ENCODE data around the gene REV1. TPM values are rescaled to one million over a fixed set of nuclear protein-coding genes. Genes with fewer than 3 reads are reported as not detected.

Gene REV1
- total and polyA plus RNA-seq, 9 of the 15 experiments (the other 6 are each of a cell fraction or from before 2014, with no cell fraction given): 12.8 to 54.4 (median 29.6) TPM

- TF ChIP-seq PTRF (tag; IDR thresholded peaks at IDR 0.05) (no peak), ZNF766 (CRISPR knock-in tag; conservative IDR thresholded peaks at IDR 0.05) (no peak), ZNF785 (CRISPR knock-in tag; IDR thresholded peaks at IDR 0.05) (no peak), ZC3H11A (IDR thresholded peaks at IDR 0.05; ENCODE audit: low read depth, low read length) (no peak), RBM25 (IDR thresholded peaks at IDR 0.05; ENCODE audit: low read depth, low read length, severe bottlenecking) (no peak), NKRF (IDR thresholded peaks at IDR 0.05; ENCODE audit: borderline replicate concordance) (no peak)
- in situ Hi-C loops (cut with MboI) (no loop called here), intact Hi-C loops (cut with micrococcal nuclease) (no loop called here)
- WGBS (ENCODE audit: insufficient coverage, low coverage, missing lambda C conversion rate): 95% methylated on average over 2 of the region's 2 CpGs
- H3K9me3 ChIP-seq (replicated peaks; ENCODE audit: control insufficient read depth, insufficient read depth, low read depth, low read length): no peaks in the 10 kb centered on the region
- H2AFZ ChIP-seq (ENCODE audit: low read depth, low read length): no peak overlapping the region
- ATAC-seq (no peak), FAIRE-seq (no peak), DNase-seq (ENCODE audit: extremely low read depth in 1 of 4, low spot score in 3 of 4) (no peak)
- ChIA-PET CTCF (ENCODE audit: low intra/inter-chr PET ratio) (no interaction called here), POLR2A (interaction anchor here (1.5 kb wide), 1 partner anchor 39 kb away, joined by 3 read pairs; no protein-coding TSS in a partner anchor)
- no peaks in the 10 kb centered on the region for H3K9me1 ChIP-seq (ENCODE audit: control insufficient read depth, insufficient read depth, low read length)
- no peak overlapping the region for H3K27ac ChIP-seq (ENCODE audit: extremely low read depth, low read depth, low read length)
- no peak overlapping the region for H3K9ac ChIP-seq (ENCODE audit: insufficient read depth in 1 of 2, low read depth in 2 of 2, low read length in 2 of 2)
- H3K79me2 ChIP-seq (ENCODE audit: control insufficient read depth, insufficient read depth, low read length): no peaks in the 10 kb centered on the region; the same call in 2 of the 3 replicates
- H3K4me2 ChIP-seq (ENCODE audit: insufficient read depth, low read length): no peak overlapping the region
- H3K36me3 ChIP-seq (ENCODE audit: control insufficient read depth, insufficient read depth, low read length): peaks cover 88% of the 10 kb centered on the region
- H3K4me1 ChIP-seq (replicated peaks in 1 of 2; ENCODE audit: control insufficient read depth in 2 of 2, insufficient read depth in 2 of 2, low read length in 2 of 2): no peaks in the 10 kb centered on the region
- H4K20me1 ChIP-seq (replicated peaks; ENCODE audit: control insufficient read depth, insufficient read depth, low read length): no peaks in the 10 kb centered on the region
- BruUV-seq (replicated peaks): no TSS peak
- no peak overlapping the region for H3K4me3 ChIP-seq
- H3K27me3 ChIP-seq (ENCODE audit: control insufficient read depth in 2 of 2, insufficient read depth in 2 of 2, low read length in 2 of 2): no peaks in the 10 kb centered on the region
These were observed 107.7 kb downstream of the REV1 start for GRCh38 chr2:99382143-99382542.
